ENCODE data around the gene KCND1.
A peak's percentile ranks its signal among the peaks of the same experiment; 100 is the strongest.

Gene KCND1

GRCh38 chrX:48974033-48974432, 2.4 kb upstream of the KCND1 start:
- DNase-seq, result no peak

GRCh38 chrX:48972220-48973164, 848 bp upstream of the KCND1 start:
- peak; percentile 46 for DNase-seq

- no peak for DNase-seq
Measured at GRCh38 chrX:48969471-48969870, 2.2 kb downstream of the KCND1 start.

- DNase-seq, result no peak
Measured at GRCh38 chrX:48968377-48968776, 3.3 kb downstream of the KCND1 start.

GRCh38 chrX:48966796-48967579, 4.7 kb downstream of the KCND1 start:
- DNase-seq, result peak; percentile 22

- no peak for DNase-seq
Measured at GRCh38 chrX:48965959-48966358, 5.7 kb downstream of the KCND1 start.

- DNase-seq, result no peak
Measured at GRCh38 chrX:48961585-48962091, 10.0 kb downstream of the KCND1 start.

- DNase-seq, result peak; percentile 72
Measured at GRCh38 chrX:48960291-48960690, 11.4 kb downstream of the KCND1 start.

GRCh38 chrX:48958635-48959094, 13.0 kb downstream of the KCND1 start:
- peak; percentile 29 for DNase-seq

GRCh38 chrX:48957827-48958634, 13.6 kb downstream of the KCND1 start:
- DNase-seq, result peak; percentile 96

GRCh38 chrX:48957477-48957826, 14.2 kb downstream of the KCND1 start, which contains the start of gene OTUD5:
Gene OTUD5 (minus strand): TSS chrX:48957607. CDS start chrX:48957570, 37 bp downstream.
- no peak for DNase-seq

GRCh38 chrX:48956728-48957414, 14.8 kb downstream of the KCND1 start:
- peak; percentile 16 for DNase-seq

GRCh38 chrX:48948589-48948988, 23.1 kb downstream of the KCND1 start:
- DNase-seq, result no peak

- peak; percentile 61 for DNase-seq
Measured at GRCh38 chrX:48945517-48946348, 25.9 kb downstream of the KCND1 start.

GRCh38 chrX:48942895-48943294, 28.7 kb downstream of the KCND1 start:
- DNase-seq, result no peak

GRCh38 chrX:48940404-48940955, 31.2 kb downstream of the KCND1 start:
- DNase-seq, result peak; percentile 65

- peak; percentile 73 for DNase-seq
Measured at GRCh38 chrX:48939524-48940228, 32.0 kb downstream of the KCND1 start.

- DNase-seq, result peak; percentile 94
Measured at GRCh38 chrX:48938721-48939425, 32.8 kb downstream of the KCND1 start.
